Esophagus muscularis mucosa (tissue), 4 donors: Measurements from ENCODE around the gene UBTD1.

Source experiments
- EP300 ChIP-seq: sonication (generic); formaldehyde crosslinking; IDR thresholded peaks from one replicate; pipeline ENCODE4 v1.6.1; 2017; ENCODE audit warnings: antibody characterized with exemption
- POLR2A ChIP-seq: fragments of 450-650 bp; IDR thresholded peaks from one replicate; pipeline ENCODE4 v1.6.1; 2017; ENCODE audit warnings: antibody characterized with exemption, moderate library complexity, mild to moderate bottlenecking, low read depth
- POLR2AphosphoS5 ChIP-seq, 2 donors: sonication (generic); formaldehyde crosslinking; IDR thresholded peaks; one replicate each; pipeline ENCODE4 v1.6.1; 2017; ENCODE audit warnings: antibody characterized with exemption in 2 of 2
- TF ChIP-seq, protein P1 (sequence below), 3 experiments: fragments of 200-600 bp in 2 of 3; fragments of 450-650 bp in 1 of 3; sonication (generic) in 2 of 3; IDR thresholded peaks; one replicate each; pipeline ENCODE4 v1.5.1; 2017 to 2019; ENCODE audit warnings: antibody characterized with exemption in 3 of 3, mild to moderate bottlenecking in 2 of 3, moderate library complexity in 1 of 3

DNA sequence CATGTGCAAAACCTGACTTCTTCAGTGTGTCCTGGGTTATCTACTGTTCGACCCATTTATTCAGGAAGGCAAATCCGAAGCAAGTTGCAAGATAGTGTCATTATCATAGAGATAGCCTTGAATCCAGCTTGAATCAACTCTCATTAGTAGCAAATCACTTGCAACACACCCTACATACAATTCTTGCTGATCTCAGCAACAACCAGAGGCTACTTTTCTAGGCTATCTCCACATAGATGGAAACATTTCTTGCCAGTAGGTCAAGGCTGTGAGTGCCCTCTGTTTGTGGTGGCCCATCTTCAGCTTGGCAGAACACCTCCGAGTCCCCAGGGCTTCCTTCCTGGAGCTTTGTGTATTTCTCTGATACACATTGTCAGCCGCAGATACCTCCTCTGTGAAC is 12.0 kb downstream of the UBTD1 start:
- TF ChIP-seq, protein P1, sequence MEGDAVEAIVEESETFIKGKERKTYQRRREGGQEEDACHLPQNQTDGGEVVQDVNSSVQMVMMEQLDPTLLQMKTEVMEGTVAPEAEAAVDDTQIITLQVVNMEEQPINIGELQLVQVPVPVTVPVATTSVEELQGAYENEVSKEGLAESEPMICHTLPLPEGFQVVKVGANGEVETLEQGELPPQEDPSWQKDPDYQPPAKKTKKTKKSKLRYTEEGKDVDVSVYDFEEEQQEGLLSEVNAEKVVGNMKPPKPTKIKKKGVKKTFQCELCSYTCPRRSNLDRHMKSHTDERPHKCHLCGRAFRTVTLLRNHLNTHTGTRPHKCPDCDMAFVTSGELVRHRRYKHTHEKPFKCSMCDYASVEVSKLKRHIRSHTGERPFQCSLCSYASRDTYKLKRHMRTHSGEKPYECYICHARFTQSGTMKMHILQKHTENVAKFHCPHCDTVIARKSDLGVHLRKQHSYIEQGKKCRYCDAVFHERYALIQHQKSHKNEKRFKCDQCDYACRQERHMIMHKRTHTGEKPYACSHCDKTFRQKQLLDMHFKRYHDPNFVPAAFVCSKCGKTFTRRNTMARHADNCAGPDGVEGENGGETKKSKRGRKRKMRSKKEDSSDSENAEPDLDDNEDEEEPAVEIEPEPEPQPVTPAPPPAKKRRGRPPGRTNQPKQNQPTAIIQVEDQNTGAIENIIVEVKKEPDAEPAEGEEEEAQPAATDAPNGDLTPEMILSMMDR (IDR thresholded peaks at IDR 0.05): no peak
- TF ChIP-seq EP300 (no peak), POLR2A (no peak), POLR2AphosphoS5 (IDR thresholded peaks at IDR 0.05) (no peak)
